ENCODE results near the gene RPS23. TPM values are rescaled to one million over a fixed set of nuclear protein-coding genes. Genes with fewer than 3 reads are reported as not detected.

The RPS23 gene
- total RNA-seq, 1 donor from 2014 or later: 2,334 TPM

GRCh38 chr5:82285206-82285605, 7.1 kb upstream of the RPS23 start:
- DNase-seq (ENCODE audit: extremely low spot score in 2 of 2): no peak
- Histone ChIP-seq H3K36me3 (no peaks in the 10 kb centered on the region), H3K4me3 (no peak overlapping the region), H3K4me1 (no peaks in the 10 kb centered on the region), H3K9me3 (no peaks in the 10 kb centered on the region), H3K27ac (no peak overlapping the region), H3K27me3 (no peaks in the 10 kb centered on the region)
- intact Hi-C loops (cut with DNase I): no loop called here
- TF ChIP-seq CTCF (IDR thresholded peaks at IDR 0.05) (no peak), POLR2AphosphoS5 (IDR thresholded peaks at IDR 0.05; ENCODE audit: insufficient read depth in 1 of 2, low read depth in 1 of 2) (no peak), POLR2A (IDR thresholded peaks at IDR 0.05) (no peak)

- Histone ChIP-seq H3K4me3 (no peak overlapping the region), H3K9me3 (no peaks in the 10 kb centered on the region), H3K27ac (no peak overlapping the region), H3K36me3 (no peaks in the 10 kb centered on the region), H3K4me1 (peaks cover 6% of the 10 kb centered on the region), H3K27me3 (no peaks in the 10 kb centered on the region)
- intact Hi-C loops (cut with DNase I): no loop called here
- TF ChIP-seq CTCF (IDR thresholded peaks at IDR 0.05) (no peak), POLR2A (IDR thresholded peaks at IDR 0.05) (no peak), POLR2AphosphoS5 (IDR thresholded peaks at IDR 0.05; ENCODE audit: insufficient read depth in 1 of 2, low read depth in 1 of 2) (no peak)
- no peak for DNase-seq (ENCODE audit: extremely low spot score in 2 of 2)
Measured at GRCh38 chr5:82283893-82284292, 5.7 kb upstream of the RPS23 start.

GRCh38 chr5:82278711-82279370, 687 bp upstream of the RPS23 start:
- TF ChIP-seq POLR2AphosphoS5 (IDR thresholded peaks at IDR 0.05; ENCODE audit: insufficient read depth in 1 of 2, low read depth in 1 of 2) (peak in 1 of 2 donors; percentile 37), CTCF (IDR thresholded peaks at IDR 0.05) (no peak)
- Histone ChIP-seq H3K4me3 (peak overlapping the region; percentile 62 to 92), H3K27me3 (no peaks in the 10 kb centered on the region), H3K4me1 (peaks cover 25% of the 10 kb centered on the region), H3K27ac (peak overlapping the region; percentile 79), H3K9me3 (no peaks in the 10 kb centered on the region), H3K36me3 (peaks cover 0 to 23% of the 10 kb centered on the region in 2 donors)
- intact Hi-C loops (cut with DNase I): no loop called here
- no peak for DNase-seq (ENCODE audit: extremely low spot score in 2 of 2)

- DNase-seq (ENCODE audit: extremely low spot score in 2 of 2): no peak
- no peaks in the 10 kb centered on the region for H3K27me3 ChIP-seq
- TF ChIP-seq POLR2A (IDR thresholded peaks at IDR 0.05) (no peak), POLR2AphosphoS5 (IDR thresholded peaks at IDR 0.05; ENCODE audit: insufficient read depth in 1 of 2, low read depth in 1 of 2) (no peak), CTCF (IDR thresholded peaks at IDR 0.05) (no peak)
- peaks cover 0 to 23% of the 10 kb centered on the region in 2 donors for H3K36me3 ChIP-seq
- intact Hi-C loops (cut with DNase I): no loop called here
- H3K9me3 ChIP-seq: no peaks in the 10 kb centered on the region
- H3K27ac ChIP-seq: peak overlapping the region; percentile 79
- H3K4me1 ChIP-seq: peaks cover 25% of the 10 kb centered on the region
- H3K4me3 ChIP-seq: peak overlapping the region; percentile 62 to 92
Measured at GRCh38 chr5:82277613-82277986, 554 bp downstream of the RPS23 start.

GRCh38 chr5:82276800-82277612, 1.1 kb downstream of the RPS23 start:
- DNase-seq (ENCODE audit: extremely low spot score in 2 of 2): no peak
- intact Hi-C loops (cut with DNase I): no loop called here
- Histone ChIP-seq H3K36me3 (peaks cover 0 to 23% of the 10 kb centered on the region in 2 donors), H3K9me3 (no peaks in the 10 kb centered on the region), H3K27ac (peak overlapping the region; percentile 79), H3K4me3 (peak overlapping the region; percentile 62 to 92), H3K4me1 (peaks cover 25% of the 10 kb centered on the region), H3K27me3 (no peaks in the 10 kb centered on the region)
- TF ChIP-seq CTCF (IDR thresholded peaks at IDR 0.05) (no peak), POLR2A (IDR thresholded peaks at IDR 0.05) (no peak), POLR2AphosphoS5 (IDR thresholded peaks at IDR 0.05; ENCODE audit: insufficient read depth in 1 of 2, low read depth in 1 of 2) (no peak)
